CD4-positive, alpha-beta T cell (primary cell): Measurements from ENCODE around the gene BANP. TPM values are rescaled to one million over a fixed set of nuclear protein-coding genes. Genes with fewer than 3 reads are reported as not detected.
"Not testable (repeated sequence)": the region's sequence is repeated elsewhere in the genome, so short reads cannot be mapped to it uniquely, and the experiment has no call there.

Experiments
- ATAC-seq: fragments of 200-7000 bp; cut with Tn5 transposase; one replicate; pipeline ENCODE4 v1.10.0; 2022; ENCODE audit warnings: mild to moderate bottlenecking; ENCODE audit not compliant: poor library complexity
- CTCF ChIA-PET: fragments of 350-600 bp; sonication (Branson Sonifier 250); formaldehyde crosslinking; loops from one replicate; lab custom pipeline; 2021; ENCODE audit warnings: antibody characterized with exemption, inconsistent platforms; lab: Charles Lee
- POLR2A ChIA-PET: fragments of 350-600 bp; sonication (Branson Sonifier 250); formaldehyde crosslinking; loops from one replicate; lab custom pipeline; 2021; ENCODE audit warnings: antibody characterized with exemption, inconsistent platforms; lab: Charles Lee
- DNase-seq, 14 experiments: peaks; one replicate each; pipeline ENCODE4 v3.0.0-alpha.2; 2013 to 2020; ENCODE audit warnings: mixed read lengths in 2 of 14
- H3K27ac ChIP-seq, 2 donors: one replicate each; pipeline versions ENCODE4 v1.5.1 to v1.7.0; 2013; ENCODE audit warnings: low read length in 2 of 2, low read depth in 1 of 2, mild to moderate bottlenecking in 1 of 2
- H3K27me3 ChIP-seq, 2 experiments: 1 replicate in 1 of 2; 2 replicates in 1 of 2; pipeline versions ENCODE4 v1.6.1 to v1.7.0; 2013; ENCODE audit warnings: low read length in 2 of 2, control low read depth in 1 of 2, mild to moderate bottlenecking in 1 of 2, moderate library complexity in 1 of 2; ENCODE audit not compliant: insufficient read depth in 2 of 2, control insufficient read depth in 1 of 2
- H3K36me3 ChIP-seq: one replicate; pipeline ENCODE4 v1.6.1; 2013; ENCODE audit warnings: low read length, control low read depth; ENCODE audit not compliant: insufficient read depth
- H3K4me1 ChIP-seq: one replicate; pipeline ENCODE4 v1.6.1; 2013; ENCODE audit warnings: low read length, control low read depth; ENCODE audit not compliant: insufficient read depth
- H3K4me3 ChIP-seq: one replicate; pipeline ENCODE4 v1.5.1; 2013; ENCODE audit warnings: mild to moderate bottlenecking, low read length, moderate library complexity
- H3K9me3 ChIP-seq, 2 experiments: 1 replicate in 1 of 2; 2 replicates in 1 of 2; pipeline versions ENCODE4 v1.6.1 to v1.7.0; 2013; ENCODE audit warnings: low read length in 2 of 2, mild to moderate bottlenecking in 2 of 2, control low read depth in 1 of 2, moderate library complexity in 1 of 2; ENCODE audit not compliant: control insufficient read depth in 1 of 2, insufficient read depth in 1 of 2
- H3K27ac Mint-ChIP-seq: one replicate; pipeline ENCODE4 v1.8.0; 2020; ENCODE audit warnings: mixed read lengths
- H3K27me3 Mint-ChIP-seq: one replicate; pipeline ENCODE4 v1.8.0; 2021; ENCODE audit warnings: mixed read lengths
- H3K36me3 Mint-ChIP-seq: one replicate; pipeline ENCODE4 v1.8.0; 2021; ENCODE audit warnings: low read depth, mixed read lengths
- H3K4me1 Mint-ChIP-seq: one replicate; pipeline ENCODE4 v1.8.0; 2021; ENCODE audit warnings: low read depth, mixed read lengths
- H3K4me3 Mint-ChIP-seq: one replicate; pipeline ENCODE4 v1.8.0; 2020; ENCODE audit warnings: mild to moderate bottlenecking, mixed read lengths
- H3K9me3 Mint-ChIP-seq: one replicate; pipeline ENCODE4 v1.8.0; 2020; ENCODE audit warnings: mixed read lengths
- CTCF ChIP-seq: fragments of 200-600 bp; IDR thresholded peaks from one replicate; pipeline ENCODE4 v1.8.0; 2022; ENCODE audit warnings: antibody characterized with exemption, mild to moderate bottlenecking
- intact Hi-C, 2 experiments: fragments of 100-400 bp; cut with DNase I in 1 of 2; cut with micrococcal nuclease in 1 of 2; formaldehyde crosslinking; loops; one replicate each; pipeline versions ENCODE4 v1.15.1 to v1.9.0; 2023 to 2025; cut with DNase I, micrococcal nuclease
- total RNA-seq, 174 experiments: library from RNA in 2 of 174; stranded (reverse) in 2 of 174; gene quantifications; one replicate each; pipeline ENCODE4 v1.2.3 and lab custom pipeline; 2021 to 2026

Gene BANP
- total RNA-seq, 2 experiments from 2014 or later: 57.5 to 58.6 TPM

GRCh38 chr16:88118376-88118775 lies 167.1 kb downstream of the BANP start:
- no peak for TF ChIP-seq CTCF
- no peaks in the 10 kb centered on the region for H3K36me3 ChIP-seq
- DNase-seq: no peak
- Mint-ChIP-seq H3K9me3 (no peaks in the 10 kb centered on the region), H3K27me3 (no peaks in the 10 kb centered on the region), H3K4me3 (no peak overlapping the region), H3K36me3 (no peaks in the 10 kb centered on the region), H3K4me1 (no peaks in the 10 kb centered on the region), H3K27ac (no peak overlapping the region)
- peaks cover 0 to 5% of the 10 kb centered on the region in 2 experiments for H3K9me3 ChIP-seq
- no peaks in the 10 kb centered on the region for H3K4me1 ChIP-seq
- H3K4me3 ChIP-seq: no peak overlapping the region
- H3K27ac ChIP-seq: no peak overlapping the region
- ChIA-PET POLR2A (no interaction called here), CTCF (no interaction called here)
- H3K27me3 ChIP-seq: no peaks in the 10 kb centered on the region
- intact Hi-C loops: no loop called here
- ATAC-seq: no peak

GRCh38 chr16:88118852-88119741 lies 167.9 kb downstream of the BANP start:
- H3K4me3 Mint-ChIP-seq, H3K27me3 Mint-ChIP-seq, H3K4me1 ChIP-seq, H3K36me3 Mint-ChIP-seq, H3K36me3 ChIP-seq, POLR2A ChIA-PET, ATAC-seq, H3K4me1 Mint-ChIP-seq, DNase-seq, H3K4me3 ChIP-seq, CTCF ChIA-PET, H3K27me3 ChIP-seq, H3K27ac Mint-ChIP-seq, H3K27ac ChIP-seq, intact Hi-C loops, H3K9me3 ChIP-seq, H3K9me3 Mint-ChIP-seq: not testable (repeated sequence)

DNA sequence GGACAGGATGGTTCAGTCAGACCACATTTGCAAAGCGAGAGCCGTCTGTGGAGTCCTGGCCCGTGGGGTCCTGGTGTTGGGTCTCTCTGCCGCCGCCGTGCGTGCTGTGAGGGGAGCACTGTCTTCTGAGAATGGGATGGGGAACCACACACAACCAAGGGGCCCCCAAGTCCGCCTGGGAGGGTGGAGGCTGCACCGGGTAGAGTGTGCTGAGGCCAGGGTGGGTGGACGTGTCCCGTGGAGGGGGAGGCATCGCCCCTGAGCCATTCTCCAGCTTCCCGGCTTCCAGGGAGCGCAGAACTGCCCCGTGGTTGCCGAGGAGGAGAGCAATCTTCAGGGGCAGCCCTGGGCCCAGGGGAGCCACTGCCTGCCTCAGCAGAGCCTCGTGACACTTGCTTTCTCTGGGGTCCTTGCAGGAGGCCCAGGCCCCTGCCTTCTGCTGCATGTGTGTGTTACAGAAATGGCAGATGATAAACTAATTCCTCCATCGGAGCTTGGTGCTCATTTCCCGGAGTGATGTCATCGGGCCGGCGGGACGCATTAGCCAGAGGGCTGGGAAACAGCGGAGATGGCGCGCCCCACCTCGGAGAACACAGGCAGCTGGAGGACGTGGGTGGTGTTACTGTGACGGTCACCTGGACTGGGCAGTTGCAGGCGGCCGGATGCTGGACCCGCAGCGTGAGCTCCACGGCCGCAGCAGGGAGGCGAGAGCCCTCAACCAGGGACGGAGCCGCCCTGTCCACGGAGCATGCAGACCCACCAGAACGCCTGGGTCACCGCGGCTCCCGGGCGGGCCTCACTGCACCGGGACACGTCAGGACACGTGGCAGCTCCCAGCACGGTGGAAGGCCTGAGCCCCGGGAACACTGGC lies 168.9 kb downstream of the BANP start:
- H3K4me3 ChIP-seq, CTCF ChIA-PET, H3K36me3 Mint-ChIP-seq, H3K4me1 ChIP-seq, H3K27me3 ChIP-seq, H3K36me3 ChIP-seq, H3K27me3 Mint-ChIP-seq, H3K4me3 Mint-ChIP-seq, DNase-seq, H3K27ac Mint-ChIP-seq, ATAC-seq, POLR2A ChIA-PET, H3K27ac ChIP-seq, H3K9me3 ChIP-seq, intact Hi-C loops, H3K9me3 Mint-ChIP-seq, H3K4me1 Mint-ChIP-seq: not testable (repeated sequence)

- no peaks in the 10 kb centered on the region for H3K36me3 Mint-ChIP-seq
- Histone ChIP-seq H3K9me3 (peaks cover 0 to 5% of the 10 kb centered on the region in 2 experiments), H3K27ac (no peak overlapping the region), H3K4me1 (no peaks in the 10 kb centered on the region), H3K4me3 (no peak overlapping the region), H3K27me3 (no peaks in the 10 kb centered on the region), H3K36me3 (no peaks in the 10 kb centered on the region)
- no peaks in the 10 kb centered on the region for H3K9me3 Mint-ChIP-seq
- H3K4me3 Mint-ChIP-seq: no peak overlapping the region
- DNase-seq: no peak
- CTCF ChIA-PET: no interaction called here
- no peak for ATAC-seq
- POLR2A ChIA-PET: no interaction called here
- H3K27ac Mint-ChIP-seq: no peak overlapping the region
- no peaks in the 10 kb centered on the region for H3K4me1 Mint-ChIP-seq
- intact Hi-C loops: no loop called here
- no peaks in the 10 kb centered on the region for H3K27me3 Mint-ChIP-seq
- no peak for TF ChIP-seq CTCF
Measured at GRCh38 chr16:88120812-88121211, 169.6 kb downstream of the BANP start.

DNA sequence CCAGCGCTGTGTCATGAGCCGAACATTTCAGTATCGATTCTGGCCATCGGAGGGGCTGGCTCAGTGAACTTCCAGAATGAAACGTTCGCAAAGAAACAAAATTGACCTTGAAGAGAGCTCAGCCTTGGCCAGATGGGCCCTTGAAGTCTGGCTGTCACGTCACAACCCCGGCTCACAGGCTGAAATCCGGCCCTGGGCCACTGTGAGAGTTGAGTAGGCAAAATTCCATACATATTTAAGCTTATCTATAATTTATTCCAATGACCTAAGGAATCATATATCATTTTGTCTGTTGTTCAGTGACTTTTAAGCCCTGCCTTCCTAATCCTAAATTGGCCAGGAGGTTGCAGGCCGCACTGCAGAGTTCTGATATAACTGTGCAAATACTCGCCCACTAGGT lies 170.2 kb downstream of the BANP start:
- H3K4me1 ChIP-seq, H3K36me3 Mint-ChIP-seq, H3K4me3 Mint-ChIP-seq, POLR2A ChIA-PET, H3K36me3 ChIP-seq, H3K4me1 Mint-ChIP-seq, H3K9me3 ChIP-seq, H3K4me3 ChIP-seq, H3K9me3 Mint-ChIP-seq, H3K27ac Mint-ChIP-seq, ATAC-seq, H3K27me3 Mint-ChIP-seq, H3K27me3 ChIP-seq, H3K27ac ChIP-seq, CTCF ChIA-PET, DNase-seq, intact Hi-C loops: not testable (repeated sequence)
